MM.1S (cell line): ENCODE data around the gene PDE4B.

Experiments used
- DNase-seq: peaks from one replicate; pipeline ENCODE4 v3.0.0-alpha.2; 2015
- H2AFZ ChIP-seq: fragments of 300-600 bp; sonication (generic); 2 replicates; pipeline ENCODE4 v1.6.0; 2016; ENCODE audit warnings: antibody characterized with exemption, low read length
- H3F3A ChIP-seq: fragments of 300-600 bp; sonication (generic); 2 replicates; pipeline ENCODE4 v1.6.1; 2016; ENCODE audit warnings: mild to moderate bottlenecking, antibody characterized with exemption, low read length, moderate library complexity, mixed read lengths; ENCODE audit not compliant: insufficient read depth
- H3K27ac ChIP-seq: fragments of 300-600 bp; sonication (generic); 2 replicates; pipeline ENCODE4 v1.5.1; 2016; ENCODE audit warnings: mild to moderate bottlenecking, low read length
- H3K27me3 ChIP-seq: fragments of 300-600 bp; sonication (generic); replicated peaks from 2 replicates; pipeline ENCODE4 v1.6.0; 2016; ENCODE audit warnings: low read length; ENCODE audit not compliant: insufficient read depth
- H3K36me3 ChIP-seq: fragments of 300-600 bp; sonication (generic); replicated peaks from 2 replicates; pipeline ENCODE4 v1.6.1; 2016; ENCODE audit warnings: mild to moderate bottlenecking, low read length, mixed read lengths; ENCODE audit not compliant: insufficient read depth
- H3K4me1 ChIP-seq: fragments of 300-600 bp; sonication (generic); 2 replicates; pipeline ENCODE4 v1.6.1; 2016; ENCODE audit warnings: low read length, mixed read lengths
- H3K4me2 ChIP-seq: fragments of 300-600 bp; sonication (generic); 2 replicates; pipeline ENCODE4 v1.6.0; 2016; ENCODE audit warnings: low read depth, low read length
- H3K4me3 ChIP-seq: fragments of 300-600 bp; sonication (generic); 2 replicates; pipeline ENCODE4 v1.5.1; 2016; ENCODE audit warnings: low read length, mixed read lengths
- H3K79me2 ChIP-seq: fragments of 300-600 bp; sonication (generic); 2 replicates; pipeline ENCODE4 v1.6.1; 2016; ENCODE audit warnings: mixed run types, low read length, mixed read lengths
- H3K9ac ChIP-seq: fragments of 300-600 bp; sonication (generic); 2 replicates; pipeline ENCODE4 v1.6.1; 2016; ENCODE audit warnings: low read length, mixed read lengths
- H3K9me2 ChIP-seq: fragments of 300-600 bp; sonication (generic); replicated peaks from 2 replicates; pipeline ENCODE4 v1.6.1; 2016; ENCODE audit warnings: mild to moderate bottlenecking, low read length, mixed read lengths; ENCODE audit not compliant: insufficient read depth
- H3K9me3 ChIP-seq: fragments of 300-600 bp; sonication (generic); replicated peaks from 2 replicates; pipeline ENCODE4 v1.6.1; 2016; ENCODE audit warnings: mild to moderate bottlenecking, low read length, mixed read lengths; ENCODE audit not compliant: insufficient read depth
- H4K20me1 ChIP-seq: fragments of 300-600 bp; sonication (generic); 2 replicates; pipeline ENCODE4 v1.6.1; 2016; ENCODE audit warnings: mild to moderate bottlenecking, low read length, moderate library complexity, mixed read lengths; ENCODE audit not compliant: insufficient read depth
- EZH2 ChIP-seq: fragments of 300-600 bp; sonication (generic); optimal IDR thresholded peaks from 2 replicates; pipeline ENCODE3; 2017; ENCODE audit warnings: low read depth, mild to moderate bottlenecking, antibody characterized with exemption, low read length, mixed read lengths
- EZH2phosphoT487 ChIP-seq: fragments of 300-600 bp; sonication (generic); IDR thresholded peaks from 2 replicates; pipeline ENCODE4 v1.6.1; 2018; ENCODE audit warnings: antibody characterized with exemption, low read length
- TF ChIP-seq, protein P1 (sequence below): fragments of 300-600 bp; sonication (generic); IDR thresholded peaks from 2 replicates; pipeline ENCODE4 v1.5.1; 2016; ENCODE audit warnings: antibody characterized with exemption, low read length, mixed read lengths

The PDE4B gene

DNA sequence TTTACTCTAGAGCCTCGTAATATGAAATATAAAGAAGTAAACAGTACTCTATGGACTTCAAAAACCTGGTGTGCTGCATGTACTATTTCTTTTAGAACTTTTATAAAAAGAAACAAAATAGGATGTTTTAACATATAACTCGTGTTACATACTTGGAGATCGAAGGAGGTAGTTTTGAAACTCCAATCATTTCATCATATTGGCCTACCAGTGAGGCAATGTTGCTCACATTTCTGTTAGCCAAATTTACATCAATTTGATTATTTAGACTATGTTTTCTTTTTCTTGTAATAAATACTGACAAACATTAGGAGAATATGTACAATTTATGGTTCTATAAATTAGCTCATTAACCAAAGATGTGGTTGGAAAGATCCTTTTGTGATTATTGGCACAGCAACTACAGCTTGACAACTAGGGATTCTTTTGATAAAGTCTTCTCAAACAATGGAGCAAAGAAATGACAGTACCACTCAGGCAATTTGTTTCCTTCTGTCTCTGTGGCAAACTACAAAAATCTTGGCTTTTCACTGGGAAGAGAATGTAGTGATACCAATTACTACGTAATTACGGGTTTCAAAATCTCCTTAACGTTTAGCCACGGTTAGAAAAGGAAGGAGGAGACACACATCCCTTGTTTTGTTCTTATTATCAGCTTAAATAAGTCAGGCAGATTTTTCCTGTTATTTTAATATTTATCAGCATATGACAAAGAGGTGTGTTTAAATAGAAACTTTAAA, 474.7 kb downstream of the PDE4B start:
- H3K9ac ChIP-seq: no peak overlapping the region
- no peaks in the 10 kb centered on the region for H3K9me2 ChIP-seq
- H2AFZ ChIP-seq: no peak overlapping the region
- H4K20me1 ChIP-seq: no peaks in the 10 kb centered on the region
- peaks cover 29% of the 10 kb centered on the region for H3K4me1 ChIP-seq
- peaks cover 9% of the 10 kb centered on the region; the same call in 1 of the 2 replicates for H3F3A ChIP-seq
- H3K36me3 ChIP-seq: no peaks in the 10 kb centered on the region
- no peak overlapping the region for H3K27ac ChIP-seq
- H3K79me2 ChIP-seq: no peaks in the 10 kb centered on the region
- DNase-seq: no peak
- TF ChIP-seq EZH2phosphoT487: no peak
- no peak for TF ChIP-seq EZH2
- TF ChIP-seq, protein P1, sequence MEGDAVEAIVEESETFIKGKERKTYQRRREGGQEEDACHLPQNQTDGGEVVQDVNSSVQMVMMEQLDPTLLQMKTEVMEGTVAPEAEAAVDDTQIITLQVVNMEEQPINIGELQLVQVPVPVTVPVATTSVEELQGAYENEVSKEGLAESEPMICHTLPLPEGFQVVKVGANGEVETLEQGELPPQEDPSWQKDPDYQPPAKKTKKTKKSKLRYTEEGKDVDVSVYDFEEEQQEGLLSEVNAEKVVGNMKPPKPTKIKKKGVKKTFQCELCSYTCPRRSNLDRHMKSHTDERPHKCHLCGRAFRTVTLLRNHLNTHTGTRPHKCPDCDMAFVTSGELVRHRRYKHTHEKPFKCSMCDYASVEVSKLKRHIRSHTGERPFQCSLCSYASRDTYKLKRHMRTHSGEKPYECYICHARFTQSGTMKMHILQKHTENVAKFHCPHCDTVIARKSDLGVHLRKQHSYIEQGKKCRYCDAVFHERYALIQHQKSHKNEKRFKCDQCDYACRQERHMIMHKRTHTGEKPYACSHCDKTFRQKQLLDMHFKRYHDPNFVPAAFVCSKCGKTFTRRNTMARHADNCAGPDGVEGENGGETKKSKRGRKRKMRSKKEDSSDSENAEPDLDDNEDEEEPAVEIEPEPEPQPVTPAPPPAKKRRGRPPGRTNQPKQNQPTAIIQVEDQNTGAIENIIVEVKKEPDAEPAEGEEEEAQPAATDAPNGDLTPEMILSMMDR: no peak
- H3K4me2 ChIP-seq: no peak overlapping the region
- H3K4me3 ChIP-seq: no peak overlapping the region
- no peaks in the 10 kb centered on the region for H3K27me3 ChIP-seq
- no peaks in the 10 kb centered on the region for H3K9me3 ChIP-seq

DNA sequence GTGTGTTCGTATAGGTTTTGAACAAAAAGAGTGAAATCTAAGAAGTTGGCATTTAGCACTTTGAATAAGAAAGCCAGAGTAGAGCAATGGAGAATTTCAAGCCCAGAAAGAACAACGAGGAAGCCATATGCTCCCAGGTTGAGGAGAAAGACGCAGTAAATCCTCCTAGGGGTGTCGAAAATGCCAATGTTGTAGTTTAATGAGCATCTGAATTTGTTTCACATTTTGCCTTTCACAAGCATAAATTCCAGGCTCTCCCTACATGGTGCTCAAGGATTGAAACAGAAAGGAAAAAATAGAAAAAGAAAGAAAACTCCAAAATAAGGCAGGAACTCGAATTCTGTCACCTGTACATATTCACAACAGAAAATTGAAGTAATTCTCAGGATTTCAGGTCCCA, 476.5 kb downstream of the PDE4B start:
- Histone ChIP-seq H3K4me1 (peaks cover 42% of the 10 kb centered on the region), H4K20me1 (no peaks in the 10 kb centered on the region), H3F3A (peaks cover 10% of the 10 kb centered on the region; the same call in 1 of the 2 replicates), H3K27me3 (no peaks in the 10 kb centered on the region), H3K4me3 (no peak overlapping the region), H3K9ac (no peak overlapping the region), H3K36me3 (no peaks in the 10 kb centered on the region), H3K79me2 (no peaks in the 10 kb centered on the region), H2AFZ (no peak overlapping the region), H3K9me2 (no peaks in the 10 kb centered on the region), H3K9me3 (no peaks in the 10 kb centered on the region), H3K27ac (no peak overlapping the region), H3K4me2 (no peak overlapping the region)
- TF ChIP-seq EZH2 (no peak), EZH2phosphoT487 (no peak)
- TF ChIP-seq, protein P1: no peak
- DNase-seq: no peak

DNA sequence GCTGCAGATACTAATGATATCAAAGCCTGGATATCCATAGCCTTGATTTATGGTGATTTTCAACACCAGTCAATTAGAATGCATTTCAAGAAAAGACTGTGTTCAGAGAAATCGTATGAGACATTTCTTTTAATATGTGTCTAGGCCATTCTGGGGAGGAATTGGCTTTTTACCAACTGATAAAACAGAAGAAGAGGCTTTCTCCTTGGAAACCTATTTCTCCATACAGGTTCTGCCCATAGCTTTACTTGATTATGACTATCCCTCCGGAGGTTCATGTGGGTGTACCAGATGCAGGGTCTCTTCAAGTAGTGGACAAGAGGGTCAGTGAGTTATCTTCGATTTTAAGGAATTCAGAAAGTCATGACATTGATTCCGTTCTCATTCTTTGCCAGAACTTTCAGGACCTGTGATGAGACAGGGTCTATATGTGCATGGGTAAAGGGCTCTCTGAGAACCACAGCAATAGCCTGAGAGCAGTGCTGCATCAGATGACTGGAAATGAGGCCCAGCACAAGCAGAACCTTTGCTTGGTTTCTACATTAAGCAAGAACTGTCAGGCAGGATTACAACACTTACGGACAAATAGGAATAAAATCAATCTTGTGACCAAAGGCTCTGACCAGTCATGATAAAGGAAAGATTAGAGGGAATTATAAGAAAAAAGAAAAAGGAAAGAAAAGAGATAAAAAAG, 477.6 kb downstream of the PDE4B start:
- no peak overlapping the region for H2AFZ ChIP-seq
- H3K79me2 ChIP-seq: no peaks in the 10 kb centered on the region
- no peak for DNase-seq
- no peaks in the 10 kb centered on the region for H4K20me1 ChIP-seq
- peaks cover 10% of the 10 kb centered on the region; the same call in 1 of the 2 replicates for H3F3A ChIP-seq
- peaks cover 48% of the 10 kb centered on the region for H3K4me1 ChIP-seq
- no peaks in the 10 kb centered on the region for H3K27me3 ChIP-seq
- no peak overlapping the region for H3K9ac ChIP-seq
- no peaks in the 10 kb centered on the region for H3K36me3 ChIP-seq
- H3K4me3 ChIP-seq: no peak overlapping the region
- no peak overlapping the region for H3K27ac ChIP-seq
- no peak overlapping the region for H3K4me2 ChIP-seq
- no peaks in the 10 kb centered on the region for H3K9me2 ChIP-seq
- H3K9me3 ChIP-seq: no peaks in the 10 kb centered on the region
- TF ChIP-seq EZH2 (no peak), EZH2phosphoT487 (no peak)
- TF ChIP-seq, protein P1: no peak
